Lung (tissue), 12 donors: Measurements from ENCODE around the gene MINDY4. TPM values are rescaled to one million over a fixed set of nuclear protein-coding genes. Genes with fewer than 3 reads are reported as not detected.

Experiments used
- ATAC-seq: fragments of 200-7000 bp; cut with Tn5 transposase; one replicate; pipeline ENCODE4 v1.9.1; 2020; ENCODE audit warnings: moderate number of reproducible peaks; ENCODE audit not compliant: insufficient read depth, low FRiP score
- DNase-seq, 3 donors: peaks; one replicate each; pipeline ENCODE4 v3.0.0-alpha.2; 2013 to 2017
- H3K27ac ChIP-seq, 2 donors: one replicate each; pipeline ENCODE4 v1.5.1; 2013; ENCODE audit warnings: mild to moderate bottlenecking in 2 of 2, moderate library complexity in 2 of 2, control low read depth in 1 of 2, inconsistent platforms in 1 of 2, low read depth in 1 of 2, low read length in 1 of 2
- H3K27me3 ChIP-seq, 3 donors: one replicate each; pipeline ENCODE4 v1.5.1; 2013; ENCODE audit warnings: low read length in 2 of 3; ENCODE audit not compliant: control insufficient read depth in 3 of 3, insufficient read depth in 3 of 3
- H3K36me3 ChIP-seq, 4 donors: one replicate each; pipeline ENCODE4 v1.5.1; 2013; ENCODE audit warnings: low read length in 4 of 4, mild to moderate bottlenecking in 1 of 4, moderate library complexity in 1 of 4; ENCODE audit not compliant: control insufficient read depth in 4 of 4, insufficient read depth in 4 of 4
- H3K4me1 ChIP-seq, 5 donors: one replicate each; pipeline ENCODE4 v1.5.1; 2013; ENCODE audit warnings: low read length in 5 of 5, mild to moderate bottlenecking in 2 of 5, moderate library complexity in 1 of 5; ENCODE audit not compliant: control insufficient read depth in 5 of 5, insufficient read depth in 5 of 5
- H3K4me3 ChIP-seq: one replicate; pipeline ENCODE4 v1.5.1; 2013; ENCODE audit warnings: mild to moderate bottlenecking, control low read depth, moderate library complexity
- H3K9ac ChIP-seq, 2 donors: one replicate each; pipeline ENCODE4 v1.5.1; 2013; ENCODE audit warnings: low read length in 2 of 2, control low read depth in 1 of 2; ENCODE audit not compliant: insufficient read depth in 1 of 2
- H3K9me3 ChIP-seq, 4 donors: one replicate each; pipeline ENCODE4 v1.5.1; 2013; ENCODE audit warnings: low read length in 3 of 4, mild to moderate bottlenecking in 1 of 4, moderate library complexity in 1 of 4; ENCODE audit not compliant: control insufficient read depth in 4 of 4, insufficient read depth in 3 of 4
- WGBS, 2 donors: extraction: QIAGEN DNeasy Blood & Tissue Kit; methylation state at CpG; one replicate each; pipeline ENCODE4 v1.1.7; 2013; 5-methylcytosine and 5-hydroxymethylcytosine counted together
- polyA plus RNA-seq, 2 donors: library from polyadenylated mRNA; stranded (reverse); fragments of 200-250 nt; gene quantifications; one replicate each; pipeline ENCODE4 v1.2.1, GENCODE V29; 2013
- total RNA-seq, 2 donors: library from RNA; depleted of rRNA in 1 of 2; stranded (reverse); fragments of >200 nt in 1 of 2; gene quantifications; one replicate each; pipeline ENCODE4 v1.2.1, GENCODE V29; 2014 to 2021
- TF ChIP-seq, protein P1 (sequence below): IDR thresholded peaks from 2 replicates; pipeline ENCODE4 v1.5.1; 2012; ENCODE audit warnings: mild to moderate bottlenecking; ENCODE audit errors: control extremely low read depth, extremely low read depth
- donor health status: control.
- donor health status: control.
- donor health status: Bipolar disorder and iron deficiency.
- donor health status: healthy.
- donor health status: DM: yes; HTN: yes; CAD: no.

The MINDY4 gene
- total and polyA plus RNA-seq, 4 donors: 5.0 to 24.1 (median 10.7) TPM

DNA sequence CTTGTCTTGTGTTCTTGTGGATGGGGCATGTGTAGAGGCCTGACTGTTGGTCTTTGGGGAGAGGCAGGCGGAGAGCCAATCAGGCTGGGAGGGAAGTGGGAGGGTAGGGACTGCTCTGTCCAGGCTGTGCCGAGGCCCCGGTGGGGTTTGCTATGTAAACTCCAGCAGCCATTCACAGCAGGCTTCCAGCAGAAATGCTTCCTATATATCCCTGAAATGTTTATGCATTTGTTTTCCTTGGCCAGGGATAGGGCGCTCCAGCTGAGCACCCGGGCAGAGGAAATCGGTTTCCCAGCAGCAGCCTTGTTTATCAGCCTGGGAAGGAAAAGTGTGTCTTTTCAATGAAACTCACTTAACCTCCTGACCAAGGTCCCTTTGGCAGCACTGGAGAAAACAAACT, 122.1 kb downstream of the MINDY4 start:
- peaks cover 0 to 13% (median 3%) of the 10 kb centered on the region in 4 donors for H3K36me3 ChIP-seq
- TF ChIP-seq, protein P1, sequence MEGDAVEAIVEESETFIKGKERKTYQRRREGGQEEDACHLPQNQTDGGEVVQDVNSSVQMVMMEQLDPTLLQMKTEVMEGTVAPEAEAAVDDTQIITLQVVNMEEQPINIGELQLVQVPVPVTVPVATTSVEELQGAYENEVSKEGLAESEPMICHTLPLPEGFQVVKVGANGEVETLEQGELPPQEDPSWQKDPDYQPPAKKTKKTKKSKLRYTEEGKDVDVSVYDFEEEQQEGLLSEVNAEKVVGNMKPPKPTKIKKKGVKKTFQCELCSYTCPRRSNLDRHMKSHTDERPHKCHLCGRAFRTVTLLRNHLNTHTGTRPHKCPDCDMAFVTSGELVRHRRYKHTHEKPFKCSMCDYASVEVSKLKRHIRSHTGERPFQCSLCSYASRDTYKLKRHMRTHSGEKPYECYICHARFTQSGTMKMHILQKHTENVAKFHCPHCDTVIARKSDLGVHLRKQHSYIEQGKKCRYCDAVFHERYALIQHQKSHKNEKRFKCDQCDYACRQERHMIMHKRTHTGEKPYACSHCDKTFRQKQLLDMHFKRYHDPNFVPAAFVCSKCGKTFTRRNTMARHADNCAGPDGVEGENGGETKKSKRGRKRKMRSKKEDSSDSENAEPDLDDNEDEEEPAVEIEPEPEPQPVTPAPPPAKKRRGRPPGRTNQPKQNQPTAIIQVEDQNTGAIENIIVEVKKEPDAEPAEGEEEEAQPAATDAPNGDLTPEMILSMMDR: no peak
- no peak overlapping the region for H3K9ac ChIP-seq
- no peak for ATAC-seq
- H3K4me3 ChIP-seq: no peak overlapping the region
- no peaks in the 10 kb centered on the region for H3K27me3 ChIP-seq
- H3K9me3 ChIP-seq: no peaks in the 10 kb centered on the region
- peaks cover 7 to 56% (median 38%) of the 10 kb centered on the region in 5 donors for H3K4me1 ChIP-seq
- H3K27ac ChIP-seq: peak overlapping the region in 1 of 2 donors; percentile 58
- 27 to 56% methylated on average over 6 of the region's 6 CpGs for WGBS, 2 donors
- peak; percentile 88 to 95 (median 94) for DNase-seq

DNA sequence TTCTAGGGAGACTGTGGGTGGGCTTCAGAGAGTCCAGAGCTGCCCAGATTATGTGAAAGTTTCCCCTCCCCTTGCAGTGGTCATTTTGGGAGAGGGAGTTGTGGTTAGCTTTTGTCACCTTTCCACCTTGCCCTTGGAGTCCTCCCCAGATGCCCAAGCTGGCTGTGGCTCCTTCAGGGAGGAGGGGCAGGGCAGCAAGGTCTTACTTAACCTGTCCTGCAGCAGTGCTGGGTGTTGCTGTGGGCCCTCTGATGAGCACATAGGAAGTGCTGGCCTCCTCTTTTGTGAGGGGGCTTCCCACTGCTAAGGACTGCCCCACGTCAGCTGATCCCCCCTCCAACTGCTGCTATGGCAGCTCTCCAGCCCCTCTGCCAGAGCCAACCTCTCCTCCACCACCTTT, 122.8 kb downstream of the MINDY4 start:
- no peak overlapping the region for H3K4me3 ChIP-seq
- TF ChIP-seq, protein P1: no peak
- 44 to 49% methylated on average over 1 of the region's 1 CpG for WGBS, 2 donors
- H3K9me3 ChIP-seq: no peaks in the 10 kb centered on the region
- peak overlapping the region in 1 of 2 donors; percentile 70 for H3K27ac ChIP-seq
- H3K4me1 ChIP-seq: peaks cover 7 to 61% (median 38%) of the 10 kb centered on the region in 5 donors
- DNase-seq (no peak), ATAC-seq (no peak)
- no peak overlapping the region for H3K9ac ChIP-seq
- no peaks in the 10 kb centered on the region for H3K27me3 ChIP-seq
- H3K36me3 ChIP-seq: peaks cover 0 to 13% (median 3%) of the 10 kb centered on the region in 4 donors

DNA sequence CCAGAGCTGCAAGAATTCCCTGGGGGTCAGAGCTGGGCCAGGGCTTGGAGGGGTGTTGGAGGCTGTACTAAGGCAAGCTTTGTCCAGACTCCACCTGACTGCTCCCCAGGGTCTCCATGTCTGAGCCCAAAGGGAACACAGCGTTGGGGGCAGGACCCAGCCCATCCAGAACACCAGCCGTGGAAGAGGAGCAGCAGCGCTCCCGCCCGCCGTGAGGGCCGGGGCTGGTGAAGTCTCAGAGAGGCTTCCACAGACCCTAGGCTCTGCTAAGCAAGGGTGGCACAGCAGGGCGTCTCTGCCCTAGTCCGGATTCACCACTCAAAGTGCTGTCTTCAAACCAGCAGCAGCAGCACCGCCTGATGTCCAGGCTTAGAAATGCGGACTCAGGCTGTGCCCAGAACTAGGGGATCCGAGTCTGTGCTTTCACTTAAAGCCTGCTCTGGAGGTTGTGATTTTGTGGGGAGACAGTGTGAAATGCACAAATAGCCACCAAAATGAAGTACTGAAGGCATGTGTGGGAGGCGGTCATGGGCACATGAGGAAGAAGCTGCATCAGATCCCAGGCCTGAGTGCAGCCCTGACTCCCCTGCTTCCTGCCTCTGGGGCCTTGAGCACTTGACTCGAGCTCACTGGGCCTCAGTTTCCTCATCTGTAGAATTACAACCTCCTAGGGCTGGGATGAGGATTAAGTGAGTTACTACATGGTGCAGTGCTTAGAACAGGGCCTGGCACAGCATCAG, 123.8 kb downstream of the MINDY4 start:
- Histone ChIP-seq H3K9me3 (no peaks in the 10 kb centered on the region), H3K4me1 (peaks cover 7 to 64% (median 38%) of the 10 kb centered on the region in 5 donors), H3K27me3 (no peaks in the 10 kb centered on the region), H3K36me3 (peaks cover 0 to 11% (median 2%) of the 10 kb centered on the region in 4 donors), H3K9ac (no peak overlapping the region), H3K27ac (peak overlapping the region in 1 of 2 donors; percentile 5), H3K4me3 (no peak overlapping the region)
- ATAC-seq: no peak
- DNase-seq: no peak
- 85 to 90% methylated on average over 14 of the region's 14 CpGs for WGBS, 2 donors
- TF ChIP-seq, protein P1: no peak
